GM19467 (cell line): ENCODE results near the gene SEC16A.

ENCODE experiments used
- ATAC-seq: cut with Tn5 transposase; IDR thresholded peaks from one replicate; pipeline ENCODE4 v1.9.1; 2021; ENCODE audit warnings: mild to moderate bottlenecking, moderate library complexity; ENCODE audit not compliant: unreplicated experiment

Gene SEC16A

DNA sequence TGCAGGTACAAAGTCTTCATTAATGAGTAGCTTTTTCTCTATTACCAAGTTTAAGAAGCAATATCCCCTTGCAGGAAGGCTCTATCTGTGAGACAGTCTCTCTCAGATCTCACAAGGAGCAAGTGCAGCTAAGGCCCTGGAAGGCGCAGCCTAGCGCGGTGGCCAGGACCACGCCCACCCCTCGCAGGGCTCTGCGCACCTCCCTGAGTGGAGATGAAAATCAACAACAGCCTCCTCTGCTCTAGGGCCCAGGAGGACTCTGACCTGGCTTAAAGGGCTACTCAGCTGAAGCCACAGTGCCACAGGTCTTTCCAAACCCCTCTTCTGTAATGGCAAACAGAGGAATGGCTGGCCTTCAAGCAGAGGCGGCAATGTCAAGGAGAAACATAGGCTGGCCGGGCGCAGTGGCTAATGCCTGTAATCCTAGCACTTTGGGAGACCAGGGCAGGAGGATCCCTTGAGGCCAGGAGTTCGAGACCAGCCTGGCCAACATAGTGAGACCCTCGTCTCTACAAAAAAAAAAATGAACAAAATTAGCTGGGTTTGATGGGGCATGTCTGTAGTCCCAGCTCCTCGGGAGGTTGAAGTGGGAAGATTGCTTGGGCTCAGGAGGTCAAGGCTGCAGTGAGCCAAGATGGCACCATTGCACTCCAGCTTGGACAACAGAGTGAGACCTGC is 11.9 kb downstream of the SEC16A start:
- no peak for ATAC-seq

- no peak for ATAC-seq
Measured at GRCh38 chr9:136470356-136470755, 12.5 kb downstream of the SEC16A start.

DNA sequence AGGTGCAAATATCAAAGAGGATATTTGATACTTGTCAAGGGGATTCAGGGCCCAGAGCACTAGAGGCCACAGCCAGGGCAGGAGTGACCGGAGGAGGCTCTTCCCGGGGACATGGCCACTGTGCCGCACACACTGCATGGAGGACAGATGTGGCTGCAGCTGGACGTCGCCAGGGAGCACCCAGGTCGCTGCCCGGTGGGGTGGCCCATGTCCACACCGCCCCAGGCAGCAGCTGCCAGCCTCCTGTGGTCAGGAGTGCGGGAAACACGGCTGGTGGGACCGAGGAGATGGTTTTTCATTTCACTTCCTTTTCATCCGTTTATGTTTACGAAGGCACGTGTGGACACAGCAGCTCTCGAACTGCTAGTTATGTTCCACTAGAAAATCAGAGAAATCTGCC is 15.1 kb downstream of the SEC16A start:
- no peak for ATAC-seq

GRCh38 chr9:136466155-136466541 is 16.7 kb downstream of the SEC16A start:
- no peak for ATAC-seq

GRCh38 chr9:136465500-136466154 is 17.2 kb downstream of the SEC16A start:
- no peak for ATAC-seq

DNA sequence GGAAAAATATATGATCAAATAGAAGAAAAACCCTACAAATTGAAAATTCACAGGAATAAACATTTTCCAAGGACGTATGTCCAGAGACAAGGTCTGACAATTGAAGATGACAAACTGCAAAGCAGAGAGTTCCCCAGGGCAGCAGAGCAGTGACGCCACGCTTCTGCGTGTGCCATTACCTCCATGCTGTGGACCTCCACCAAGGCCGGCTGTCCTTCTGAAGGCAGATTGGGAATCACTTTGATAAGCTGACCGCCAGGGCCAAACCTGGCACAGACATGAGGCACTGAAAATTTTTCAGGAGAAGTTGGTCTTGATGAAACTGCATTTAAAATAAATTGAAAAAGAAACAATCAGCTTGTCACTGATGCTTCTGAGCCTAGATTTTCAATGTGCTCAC is 18.6 kb downstream of the SEC16A start:
- no peak for ATAC-seq

GRCh38 chr9:136463578-136463977 is 19.3 kb downstream of the SEC16A start:
- no peak for ATAC-seq

GRCh38 chr9:136462664-136463063 is 20.2 kb downstream of the SEC16A start:
- ATAC-seq = no peak

- no peak for ATAC-seq
Measured at GRCh38 chr9:136460772-136461325, 22.0 kb downstream of the SEC16A start.

DNA sequence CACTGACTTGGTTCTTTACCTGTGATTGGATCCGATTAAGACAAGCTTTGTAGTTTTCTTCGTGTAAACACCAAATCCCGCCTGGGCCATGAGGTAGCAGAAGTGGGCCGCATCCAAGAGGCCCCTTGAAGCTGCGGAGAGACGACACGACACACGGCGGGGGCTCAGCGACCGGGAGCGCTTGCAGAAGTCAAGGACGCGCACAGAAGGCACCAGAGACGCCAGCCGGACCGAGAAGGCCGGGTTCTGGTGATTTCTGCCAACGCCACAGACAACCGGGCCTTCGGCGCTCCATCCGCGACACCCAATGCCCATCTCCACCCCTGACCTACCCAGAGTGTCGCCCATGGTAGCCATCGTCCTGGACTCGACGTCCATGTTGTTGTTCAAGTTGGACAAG is 23.4 kb downstream of the SEC16A start:
- ATAC-seq = no peak

GRCh38 chr9:136457326-136457725 is 25.5 kb downstream of the SEC16A start:
- no peak for ATAC-seq

DNA sequence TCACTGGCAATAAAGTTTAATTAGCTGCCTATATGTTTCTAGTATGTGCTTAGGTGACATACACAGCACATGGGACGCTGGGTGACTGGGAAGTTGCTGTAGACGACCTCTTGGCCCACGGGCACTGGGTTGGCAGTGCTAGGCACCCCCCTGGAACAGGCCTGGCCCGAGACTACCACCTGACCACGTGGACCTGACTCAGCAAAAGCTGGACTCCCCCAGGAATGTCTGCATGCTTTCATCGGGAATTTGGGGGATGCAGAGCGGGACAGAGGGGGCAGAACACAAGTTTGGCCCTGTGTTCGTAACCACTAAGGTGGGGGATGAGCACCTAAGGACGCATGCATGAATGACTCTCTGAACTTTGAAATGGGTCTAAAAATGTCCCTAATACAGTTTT is 26.6 kb downstream of the SEC16A start:
- ATAC-seq = no peak

- no peak for ATAC-seq
Measured at GRCh38 chr9:136455043-136456002, 27.5 kb downstream of the SEC16A start.

DNA sequence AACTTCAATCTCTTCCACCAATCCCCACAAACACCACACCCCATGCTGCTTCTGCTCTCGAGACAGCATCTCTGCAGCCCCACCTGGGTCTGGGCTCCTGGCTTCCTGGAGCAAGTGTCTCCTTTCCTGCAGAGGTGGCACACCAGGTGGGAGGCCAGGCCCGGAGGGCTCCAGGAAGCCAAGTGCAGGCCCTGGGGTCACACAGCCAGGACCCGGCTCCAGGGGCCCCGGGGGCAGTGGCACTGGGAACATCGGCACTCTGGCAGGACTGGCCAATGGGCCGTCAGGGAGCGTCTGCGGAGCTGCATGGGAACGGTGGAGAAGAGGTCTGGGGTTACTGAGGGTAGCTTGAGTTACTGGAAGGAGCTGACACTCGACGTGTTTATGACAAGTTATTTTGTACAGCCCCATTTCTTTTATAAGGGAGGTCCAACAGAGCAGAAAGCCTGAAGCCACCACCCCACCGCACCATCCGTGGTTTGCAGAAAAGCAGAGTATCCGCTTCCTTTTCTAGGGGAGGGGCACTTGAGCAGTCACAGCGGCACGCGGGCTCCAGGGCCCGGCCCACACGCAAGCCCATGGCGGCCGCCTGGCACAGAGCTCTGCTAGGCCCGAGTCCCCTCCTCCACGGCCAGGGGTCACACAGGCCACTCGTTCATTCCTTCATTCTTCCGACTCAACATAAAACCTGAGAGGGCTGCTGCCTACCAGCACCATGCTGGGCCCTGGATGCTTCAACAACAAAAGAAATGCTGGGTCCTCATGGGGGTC is 28.6 kb downstream of the SEC16A start:
- ATAC-seq = no peak

GRCh38 chr9:136453326-136453725 is 29.5 kb downstream of the SEC16A start:
- no peak for ATAC-seq

DNA sequence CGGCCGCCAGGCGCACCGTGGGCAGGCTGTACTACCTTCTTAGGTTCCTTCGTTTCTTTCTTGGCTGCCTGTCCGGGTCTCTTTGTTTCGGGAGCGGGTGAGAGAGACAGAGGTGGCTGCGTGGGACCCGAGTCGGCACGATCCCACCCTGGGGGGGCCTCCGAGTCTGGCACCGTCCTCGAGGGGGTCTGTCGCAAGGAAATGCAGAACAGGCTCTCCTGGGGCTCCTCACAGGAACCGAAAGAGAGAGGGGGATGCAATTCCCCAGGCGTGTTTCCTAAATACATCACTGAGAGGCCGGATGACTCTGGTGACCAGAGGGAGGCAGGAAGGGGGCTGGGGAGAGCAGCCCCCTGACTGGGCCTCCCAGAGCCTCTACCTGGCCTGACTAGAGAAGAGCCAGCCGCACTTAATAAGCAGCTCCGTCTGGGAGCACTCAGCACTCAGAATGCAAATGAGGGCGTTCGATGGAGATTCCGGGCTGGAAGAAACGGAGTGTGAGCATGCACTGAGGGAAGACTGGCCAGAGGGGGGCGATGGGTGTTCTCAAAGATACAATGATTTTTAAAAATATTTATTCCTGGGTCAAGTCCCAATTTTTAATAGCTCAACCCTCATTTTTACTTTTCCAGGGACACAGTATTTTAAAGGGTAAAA is 31.5 kb downstream of the SEC16A start:
- no peak for ATAC-seq

- ATAC-seq = no peak
Measured at GRCh38 chr9:136448655-136449054, 34.2 kb downstream of the SEC16A start.

- no peak for ATAC-seq
Measured at GRCh38 chr9:136447173-136447778, 35.6 kb downstream of the SEC16A start.

- ATAC-seq = no peak
Measured at GRCh38 chr9:136445799-136446198, 37.0 kb downstream of the SEC16A start.

DNA sequence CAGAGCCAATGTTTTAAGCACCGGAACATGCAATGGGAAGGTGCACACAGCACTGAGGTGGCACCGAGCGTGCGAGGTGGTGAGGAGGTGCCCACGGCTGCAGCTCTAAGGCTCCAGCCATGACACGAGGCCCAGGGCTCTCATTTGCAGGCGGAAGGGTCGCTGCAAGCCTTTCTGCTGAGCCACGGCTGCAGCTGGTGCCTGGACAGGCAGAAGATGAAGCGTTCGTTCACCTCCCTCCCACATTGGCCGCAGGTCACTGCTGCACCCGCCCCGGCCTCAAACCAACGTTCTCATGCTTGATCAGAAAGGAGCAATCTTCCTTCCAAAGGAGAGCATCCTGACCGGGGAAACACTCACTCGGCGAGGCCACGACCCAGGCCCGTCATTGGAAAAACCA is 38.7 kb downstream of the SEC16A start:
- ATAC-seq = no peak
